HG03378 (cell line): ENCODE measurements around the gene GASK1B.

ENCODE experiments used
- ATAC-seq: cut with Tn5 transposase; IDR thresholded peaks from one replicate; pipeline ENCODE4 v1.9.1; 2021; ENCODE audit warnings: mild to moderate bottlenecking, moderate library complexity; ENCODE audit not compliant: unreplicated experiment

GASK1B gene

GRCh38 chr4:158172261-158173258 is at the start of gene GASK1B:
Gene GASK1B (minus strand): TSS chr4:158173025. CDS start chr4:158171375, 1,650 bp downstream.
- peak; percentile 65 for ATAC-seq

- ATAC-seq, result no peak
Observed at GRCh38 chr4:158219623-158220022, 46.8 kb upstream of the GASK1B start.

GRCh38 chr4:158217763-158218162 is 44.9 kb upstream of the GASK1B start:
- no peak for ATAC-seq

- ATAC-seq, result no peak
Observed at GRCh38 chr4:158214856-158215255, 42.0 kb upstream of the GASK1B start.

- no peak for ATAC-seq
Observed at GRCh38 chr4:158213466-158213865, 40.6 kb upstream of the GASK1B start.

GRCh38 chr4:158211222-158211621 is 38.4 kb upstream of the GASK1B start:
- ATAC-seq, result no peak

- ATAC-seq, result peak; percentile 91
Observed at GRCh38 chr4:158209825-158210807, 37.3 kb upstream of the GASK1B start, which contains the start of gene TMEM144. Gene TMEM144 (plus strand): TSS chr4:158210486. CDS start chr4:158212668, 2,182 bp downstream.

- ATAC-seq, result peak; percentile 59
Observed at GRCh38 chr4:158208963-158209640, 36.3 kb upstream of the GASK1B start.

- ATAC-seq, result no peak
Observed at GRCh38 chr4:158203929-158204328, 31.1 kb upstream of the GASK1B start.

GRCh38 chr4:158203436-158203835 is 30.6 kb upstream of the GASK1B start:
- no peak for ATAC-seq

- ATAC-seq, result peak; percentile 45
Observed at GRCh38 chr4:158202481-158202880, 29.7 kb upstream of the GASK1B start.

- no peak for ATAC-seq
Observed at GRCh38 chr4:158201876-158202275, 29.1 kb upstream of the GASK1B start.

GRCh38 chr4:158201322-158201721 is 28.5 kb upstream of the GASK1B start:
- ATAC-seq, result no peak

GRCh38 chr4:158200214-158200613 is 27.4 kb upstream of the GASK1B start:
- ATAC-seq, result no peak

- ATAC-seq, result no peak
Observed at GRCh38 chr4:158197194-158197776, 24.5 kb upstream of the GASK1B start.

- no peak for ATAC-seq
Observed at GRCh38 chr4:158195297-158195696, 22.5 kb upstream of the GASK1B start.

GRCh38 chr4:158193171-158193749 is 20.4 kb upstream of the GASK1B start:
- ATAC-seq, result peak; percentile 69

GRCh38 chr4:158192439-158193158 is 19.8 kb upstream of the GASK1B start:
- no peak for ATAC-seq

- no peak for ATAC-seq
Observed at GRCh38 chr4:158190718-158191117, 17.9 kb upstream of the GASK1B start.
